ENCODE data around the gene ATP6V0E1.

DNA sequence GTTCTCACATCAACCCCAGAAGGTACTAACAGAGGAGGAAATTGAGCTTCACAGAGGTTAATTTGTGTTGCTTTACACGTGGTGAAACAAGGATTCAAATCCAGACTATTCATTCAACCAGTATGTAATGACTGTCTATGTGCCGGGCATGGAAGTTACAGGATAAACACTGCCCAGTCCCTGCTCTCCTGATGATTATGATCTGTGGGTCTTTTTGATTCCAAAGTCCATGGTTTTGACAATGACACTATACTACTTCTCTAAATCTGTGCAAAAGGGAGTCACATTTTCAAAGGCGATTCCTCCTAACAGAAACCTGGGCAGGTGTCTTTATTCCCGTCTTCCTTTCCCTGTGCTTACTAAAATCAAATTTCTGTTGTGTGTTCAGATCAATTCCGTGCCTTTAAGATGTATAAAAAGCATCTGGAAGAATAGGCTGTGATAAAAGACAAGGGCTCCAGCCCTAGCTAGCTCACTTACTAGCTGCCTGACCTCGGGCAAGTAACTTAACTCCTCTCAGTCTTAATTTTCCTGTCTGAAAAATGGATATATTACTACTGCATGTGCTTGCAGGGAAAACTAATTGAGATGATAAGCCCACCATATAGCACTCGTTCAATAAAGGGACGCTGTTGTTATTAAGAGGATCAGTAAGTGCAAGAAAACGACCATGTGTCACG, 71.6 kb downstream of the ATP6V0E1 start:
- no peak for TF ChIP-seq POLR2AphosphoS5 (IDR thresholded peaks at IDR 0.05)
- no peak for TF ChIP-seq EP300 (conservative IDR thresholded peaks at IDR 0.05; ENCODE audit: poor library complexity, severe bottlenecking)
- TF ChIP-seq CTCF (IDR thresholded peaks at IDR 0.05; ENCODE audit: poor library complexity, severe bottlenecking) = no peak
- TF ChIP-seq, protein P1, sequence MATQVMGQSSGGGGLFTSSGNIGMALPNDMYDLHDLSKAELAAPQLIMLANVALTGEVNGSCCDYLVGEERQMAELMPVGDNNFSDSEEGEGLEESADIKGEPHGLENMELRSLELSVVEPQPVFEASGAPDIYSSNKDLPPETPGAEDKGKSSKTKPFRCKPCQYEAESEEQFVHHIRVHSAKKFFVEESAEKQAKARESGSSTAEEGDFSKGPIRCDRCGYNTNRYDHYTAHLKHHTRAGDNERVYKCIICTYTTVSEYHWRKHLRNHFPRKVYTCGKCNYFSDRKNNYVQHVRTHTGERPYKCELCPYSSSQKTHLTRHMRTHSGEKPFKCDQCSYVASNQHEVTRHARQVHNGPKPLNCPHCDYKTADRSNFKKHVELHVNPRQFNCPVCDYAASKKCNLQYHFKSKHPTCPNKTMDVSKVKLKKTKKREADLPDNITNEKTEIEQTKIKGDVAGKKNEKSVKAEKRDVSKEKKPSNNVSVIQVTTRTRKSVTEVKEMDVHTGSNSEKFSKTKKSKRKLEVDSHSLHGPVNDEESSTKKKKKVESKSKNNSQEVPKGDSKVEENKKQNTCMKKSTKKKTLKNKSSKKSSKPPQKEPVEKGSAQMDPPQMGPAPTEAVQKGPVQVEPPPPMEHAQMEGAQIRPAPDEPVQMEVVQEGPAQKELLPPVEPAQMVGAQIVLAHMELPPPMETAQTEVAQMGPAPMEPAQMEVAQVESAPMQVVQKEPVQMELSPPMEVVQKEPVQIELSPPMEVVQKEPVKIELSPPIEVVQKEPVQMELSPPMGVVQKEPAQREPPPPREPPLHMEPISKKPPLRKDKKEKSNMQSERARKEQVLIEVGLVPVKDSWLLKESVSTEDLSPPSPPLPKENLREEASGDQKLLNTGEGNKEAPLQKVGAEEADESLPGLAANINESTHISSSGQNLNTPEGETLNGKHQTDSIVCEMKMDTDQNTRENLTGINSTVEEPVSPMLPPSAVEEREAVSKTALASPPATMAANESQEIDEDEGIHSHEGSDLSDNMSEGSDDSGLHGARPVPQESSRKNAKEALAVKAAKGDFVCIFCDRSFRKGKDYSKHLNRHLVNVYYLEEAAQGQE (IDR thresholded peaks at IDR 0.05; ENCODE audit: borderline replicate concordance) = no peak
